H1 (cell line): Measurements from ENCODE around the gene VIPR1. TPM values are rescaled to one million over a fixed set of nuclear protein-coding genes. Genes with fewer than 3 reads are reported as not detected.

Experiments used
- CTCF ChIA-PET: fragments of 300-600 bp; sonication (Branson Sonifier 250); formaldehyde crosslinking; loops from one replicate; lab custom pipeline; 2021; ENCODE audit not compliant: partially characterized antibody; lab: Charles Lee
- POLR2A ChIA-PET: fragments of 300-600 bp; sonication (Branson Sonifier 250); formaldehyde crosslinking; loops from one replicate; lab custom pipeline; 2021; ENCODE audit warnings: inconsistent platforms; ENCODE audit not compliant: partially characterized antibody; lab: Charles Lee
- DNase-seq, 2 experiments: peaks; one replicate each; pipeline versions ENCODE4 v3.0.0 to v3.0.0-alpha.2; 2010 to 2022; ENCODE audit warnings: low spot score in 2 of 2, low read depth in 1 of 2, mixed read lengths in 1 of 2
- FAIRE-seq: peaks from 2 replicates; lab custom pipeline; 2011; peaks lifted over from hg19 to GRCh38; lab: Jason Lieb, UNC
- H2AFZ ChIP-seq: 2 replicates; pipeline ENCODE4 v1.8.1; 2012; ENCODE audit warnings: low read length, inconsistent platforms
- H2AK5ac ChIP-seq: 2 replicates; pipeline ENCODE4 v1.6.1; 2013; ENCODE audit warnings: low read depth, low read length
- H2BK120ac ChIP-seq: replicated peaks from 2 replicates; pipeline ENCODE3; 2013; ENCODE audit warnings: low read depth, low read length, inconsistent platforms
- H2BK12ac ChIP-seq: 2 replicates; pipeline ENCODE4 v1.6.1; 2013; ENCODE audit warnings: low read depth, low read length
- H2BK15ac ChIP-seq: 2 replicates; pipeline ENCODE4 v1.6.1; 2013; ENCODE audit warnings: low read length
- H2BK20ac ChIP-seq: 2 replicates; pipeline ENCODE4 v1.6.1; 2013; ENCODE audit warnings: low read length
- H2BK5ac ChIP-seq: 2 replicates; pipeline ENCODE4 v1.6.1; 2013; ENCODE audit warnings: low read depth, low read length
- H3K14ac ChIP-seq: 2 replicates; pipeline ENCODE4 v1.6.1; 2013; ENCODE audit warnings: inconsistent platforms; ENCODE audit not compliant: insufficient read length
- H3K18ac ChIP-seq: 2 replicates; pipeline ENCODE4 v1.6.1; 2013; ENCODE audit warnings: low read length; ENCODE audit errors: extremely low read depth
- H3K23ac ChIP-seq: 2 replicates; pipeline ENCODE4 v1.6.1; 2013; ENCODE audit warnings: inconsistent platforms; ENCODE audit not compliant: insufficient read length
- H3K23me2 ChIP-seq: 2 replicates; pipeline ENCODE4 v1.6.1; 2013; ENCODE audit warnings: low read depth, low read length
- H3K27ac ChIP-seq: 2 replicates; pipeline ENCODE4 v1.6.1; 2011; ENCODE audit warnings: low read depth, low read length, inconsistent platforms
- H3K27me3 ChIP-seq, 4 experiments: replicated peaks in 1 of 4; 1 replicate in 1 of 4; 2 replicates in 3 of 4; pipeline versions ENCODE4 v1.6.1 to v1.8.1; 2011 to 2013; ENCODE audit warnings: low read length in 3 of 4, mild to moderate bottlenecking in 3 of 4, inconsistent platforms in 2 of 4, mixed read lengths in 2 of 4, moderate library complexity in 1 of 4; ENCODE audit not compliant: control insufficient read depth in 3 of 4, insufficient read depth in 3 of 4; ENCODE audit errors: extremely low read depth in 1 of 4
- H3K36me3 ChIP-seq, 4 experiments: 2 replicates each; pipeline versions ENCODE4 v1.6.1 to v1.8.1; 2011 to 2013; ENCODE audit warnings: mild to moderate bottlenecking in 4 of 4, low read length in 3 of 4, moderate library complexity in 2 of 4, control low read depth in 1 of 4, inconsistent platforms in 1 of 4; ENCODE audit not compliant: insufficient read depth in 4 of 4, control insufficient read depth in 2 of 4
- H3K4ac ChIP-seq: replicated peaks from 2 replicates; pipeline ENCODE3; 2013; ENCODE audit warnings: low read length, low read depth, mixed read lengths, inconsistent platforms; ENCODE audit not compliant: insufficient read length
- H3K4me1 ChIP-seq, 4 experiments: replicated peaks in 1 of 4; 1 replicate in 1 of 4; 2 replicates in 3 of 4; pipeline versions ENCODE4 v1.6.1 to v1.8.1; 2011 to 2013; ENCODE audit warnings: low read length in 3 of 4, inconsistent platforms in 2 of 4, mixed read lengths in 1 of 4; ENCODE audit not compliant: insufficient read depth in 4 of 4, control insufficient read depth in 3 of 4
- H3K4me2 ChIP-seq, 2 experiments: 2 replicates each; pipeline versions ENCODE4 v1.6.1 to v1.8.1; 2011 to 2013; ENCODE audit warnings: low read depth in 2 of 2, low read length in 2 of 2, control low read depth in 1 of 2, inconsistent platforms in 1 of 2, mild to moderate bottlenecking in 1 of 2; ENCODE audit not compliant: insufficient read depth in 1 of 2
- H3K4me3 ChIP-seq, 4 experiments: fragments of 200-600, 300-600 bp in 1 of 4; sonication (generic), shearing (Covaris generic), sonication (Bioruptor Twin) in 1 of 4; 2 replicates each; pipeline versions ENCODE4 v1.5.1 to v1.8.1; 2011 to 2016; ENCODE audit warnings: low read length in 4 of 4, low read depth in 3 of 4, control low read depth in 2 of 4, inconsistent platforms in 2 of 4, mild to moderate bottlenecking in 2 of 4, mixed read lengths in 1 of 4, moderate library complexity in 1 of 4; ENCODE audit not compliant: insufficient read depth in 2 of 4; ENCODE audit errors: extremely low read depth in 1 of 4
- H3K56ac ChIP-seq: replicated peaks from 2 replicates; pipeline ENCODE3; 2013; ENCODE audit warnings: low read depth, mild to moderate bottlenecking, mixed read lengths, low read length, inconsistent platforms; ENCODE audit not compliant: insufficient read length
- H3K79me1 ChIP-seq: 2 replicates; pipeline ENCODE4 v1.6.1; 2013; ENCODE audit warnings: low read depth, low read length, control low read depth
- H3K79me2 ChIP-seq, 2 experiments: 2 replicates each; pipeline versions ENCODE4 v1.6.1 to v1.8.1; 2012 to 2013; ENCODE audit warnings: low read length in 2 of 2, mild to moderate bottlenecking in 2 of 2, inconsistent platforms in 1 of 2; ENCODE audit not compliant: insufficient read depth in 2 of 2, control insufficient read depth in 1 of 2
- H3K9ac ChIP-seq, 4 experiments: replicated peaks in 1 of 4; 1 replicate in 1 of 4; 2 replicates in 3 of 4; pipeline versions ENCODE4 v1.6.1 to v1.8.1; 2011 to 2013; ENCODE audit warnings: low read depth in 3 of 4, low read length in 3 of 4, control low read depth in 2 of 4, mild to moderate bottlenecking in 2 of 4, moderate library complexity in 2 of 4, inconsistent platforms in 1 of 4; ENCODE audit errors: extremely low read depth in 1 of 4
- H3K9me3 ChIP-seq, 2 experiments: 2 replicates each; pipeline versions ENCODE4 v1.6.1 to v1.8.1; 2012 to 2013; ENCODE audit warnings: mild to moderate bottlenecking in 2 of 2, moderate library complexity in 2 of 2, control low read depth in 1 of 2, inconsistent platforms in 1 of 2, low read depth in 1 of 2, low read length in 1 of 2, mixed read lengths in 1 of 2; ENCODE audit not compliant: insufficient read depth in 2 of 2
- H4K20me1 ChIP-seq, 2 experiments: replicated peaks in 1 of 2; 2 replicates each; pipeline versions ENCODE3 to v1.8.1; 2011 to 2013; ENCODE audit warnings: inconsistent platforms in 2 of 2, low read length in 2 of 2, mild to moderate bottlenecking in 1 of 2; ENCODE audit not compliant: insufficient read depth in 2 of 2, control insufficient read depth in 1 of 2
- H4K5ac ChIP-seq: 2 replicates; pipeline ENCODE4 v1.6.1; 2013; ENCODE audit warnings: low read length, low read depth, mixed read lengths, inconsistent platforms; ENCODE audit not compliant: insufficient read length
- H4K8ac ChIP-seq: 2 replicates; pipeline ENCODE4 v1.8.0; 2013; ENCODE audit warnings: mild to moderate bottlenecking, moderate library complexity, low read length, inconsistent platforms; ENCODE audit not compliant: insufficient read depth; ENCODE audit errors: extremely low read depth
- H4K91ac ChIP-seq: replicated peaks from 2 replicates; pipeline ENCODE3; 2013; ENCODE audit warnings: low read length, mixed read lengths, inconsistent platforms; ENCODE audit not compliant: insufficient read length
- BRCA1 ChIP-seq: IDR thresholded peaks from 2 replicates; pipeline ENCODE4 v1.6.1; 2012; ENCODE audit warnings: low read depth, low read length, improper control_type of control experiment
- CBX8 ChIP-seq: fragments of 300-800, 300-1000 bp; sonication (generic); IDR thresholded peaks from 2 replicates; pipeline ENCODE4 v1.7.1; 2016; ENCODE audit warnings: low read depth, low read length, borderline replicate concordance
- CTCF ChIP-seq, 3 experiments: IDR thresholded peaks; 1 replicate in 2 of 3; 2 replicates in 1 of 3; pipeline versions ENCODE4 v1.5.1 to v1.6.1; 2011; ENCODE audit warnings: low read length in 3 of 3, mild to moderate bottlenecking in 3 of 3, inconsistent platforms in 2 of 3, low read depth in 1 of 3, moderate library complexity in 1 of 3; ENCODE audit not compliant: insufficient read depth in 1 of 3; ENCODE audit errors: control extremely low read depth in 1 of 3
- EZH2 ChIP-seq: fragments of 200-600 bp; sonication (generic); IDR thresholded peaks from 2 replicates; pipeline ENCODE4 v1.7.1; 2012; ENCODE audit warnings: low read depth, mild to moderate bottlenecking, moderate library complexity, low read length, inconsistent platforms; ENCODE audit not compliant: severe bottlenecking
- GABPA ChIP-seq: IDR thresholded peaks from 2 replicates; pipeline ENCODE4 v1.6.1; 2011; ENCODE audit warnings: mild to moderate bottlenecking, low read length, moderate library complexity, borderline replicate concordance; ENCODE audit not compliant: insufficient read depth
- GTF2F1 ChIP-seq: IDR thresholded peaks from 2 replicates; pipeline ENCODE4 v1.6.1; 2012; ENCODE audit warnings: low read depth, low read length, improper control_type of control experiment, borderline replicate concordance
- NANOG ChIP-seq: IDR thresholded peaks from 2 replicates; pipeline ENCODE4 v1.6.1; 2011; ENCODE audit warnings: low read length, low read depth, mild to moderate bottlenecking, inconsistent platforms; ENCODE audit not compliant: insufficient read depth, poor library complexity, severe bottlenecking
- RNF2 ChIP-seq: fragments of 200-900, 300-1000 bp; sonication (generic); IDR thresholded peaks from 2 replicates; pipeline ENCODE4 v1.7.1; 2016; ENCODE audit warnings: borderline replicate concordance, low read depth, mild to moderate bottlenecking, antibody characterized with exemption, low read length; ENCODE audit not compliant: poor library complexity, severe bottlenecking; ENCODE audit errors: missing control alignments
- TCF12 ChIP-seq: IDR thresholded peaks from 2 replicates; pipeline ENCODE4 v1.6.1; 2011; ENCODE audit warnings: low read depth, mild to moderate bottlenecking, low read length
- TEAD4 ChIP-seq: IDR thresholded peaks from 2 replicates; pipeline ENCODE4 v1.6.1; 2012; ENCODE audit warnings: low read depth, low read length, inconsistent platforms, mixed read lengths
- WGBS, 2 experiments: shearing (Covaris generic) in 1 of 2; methylation state at CpG; one replicate each; pipeline versions ENCODE4 v1.1.6 to v1.1.7; 2013 to 2015; ENCODE audit warnings: low lambda C conversion rate in 2 of 2, mixed read lengths in 2 of 2, inconsistent platforms in 1 of 2, low coverage in 1 of 2, missing lambda C conversion rate in 1 of 2; ENCODE audit not compliant: insufficient replicate concordance in 2 of 2, insufficient coverage in 1 of 2, insufficient read length in 1 of 2; ENCODE audit errors: extremely low coverage in 1 of 2, missing lambda C conversion rate in 1 of 2; 5-methylcytosine and 5-hydroxymethylcytosine counted together
- polyA plus RNA-seq, 7 experiments: library from polyadenylated mRNA; depleted of rRNA in 3 of 7; stranded (reverse) in 5 of 7; unstranded in 2 of 7; fragments of >200 nt in 5 of 7; fragments of 200-250 nt in 2 of 7; gene quantifications; 1 replicate in 5 of 7; 2 replicates in 1 of 7; 4 replicates in 1 of 7; pipeline versions ENCODE4 v1.2.1 to v1.2.3, GENCODE V29; 2011 to 2013; ENCODE audit warnings: missing spikeins in 2 of 7, mixed read lengths in 2 of 7
- total RNA-seq: library from RNA; stranded (reverse); fragmentation: NEBNext Ultra II Directional; extraction: Animal tissue kit (Norgen Biotek cat#: 25700); gene quantifications from 2 replicates; pipeline ENCODE4 v1.2.1, GENCODE V29; 2021

Gene VIPR1
- total and polyA plus RNA-seq, 2 of the 8 experiments (the other 6 are each of a cell fraction or from before 2014, with no cell fraction given), result 7.8 to 10.1 TPM

GRCh38 chr3:42515976-42516375 lies 13.5 kb downstream of the VIPR1 start:
- Histone ChIP-seq H3K27ac (no peak overlapping the region), H3K9me3 (no peaks in the 10 kb centered on the region), H3K4ac (no peak overlapping the region), H2BK15ac (no peak overlapping the region), H2BK20ac (no peak overlapping the region), H2BK12ac (no peak overlapping the region), H2AK5ac (no peak overlapping the region; the same call in 1 of the 2 replicates), H3K14ac (no peak overlapping the region), H4K91ac (no peak overlapping the region), H2BK5ac (no peak overlapping the region), H4K5ac (no peak overlapping the region), H3K4me1 (no peaks in the 10 kb centered on the region), H2BK120ac (no peak overlapping the region), H3K18ac (no peak overlapping the region), H3K79me1 (no peaks in the 10 kb centered on the region), H2AFZ (no peak overlapping the region), H3K4me3 (no peak overlapping the region), H3K56ac (no peak overlapping the region), H3K79me2 (no peaks in the 10 kb centered on the region), H3K36me3 (no peaks in the 10 kb centered on the region; a peak in 1 of 8 replicates), H3K23me2 (no peaks in the 10 kb centered on the region; the same call in 1 of the 2 replicates), H3K9ac (peak overlapping the region in 1 of 4 experiments; percentile 30; a peak in 1 of 7 replicates), H3K4me2 (no peak overlapping the region), H3K23ac (no peak overlapping the region), H4K20me1 (no peaks in the 10 kb centered on the region), H3K27me3 (no peaks in the 10 kb centered on the region), H4K8ac (0 out of 2 replicates have a peak overlapping the region, but pooled peaks have one; percentile 35)
- ChIA-PET CTCF (interaction anchor here (1.2 to 23.3 kb wide), 3 partner anchors 9 to 27 kb away, joined by 3 to 458 read pairs (median 7); no protein-coding TSS in a partner anchor), POLR2A (interaction anchor here (1.2 kb wide), 1 partner anchor 18 kb away, joined by 3 read pairs; no protein-coding TSS in a partner anchor)
- FAIRE-seq (no peak), DNase-seq (no peak)
- WGBS, 2 experiments, result 98% methylated on average over 2 of the region's 2 CpGs; no CpG with 5 or more reads in 1 of the 2 experiments
- TF ChIP-seq TCF12 (no peak), NANOG (no peak), CBX8 (no peak), RNF2 (no peak), GABPA (no peak), BRCA1 (no peak), TEAD4 (no peak), EZH2 (no peak), GTF2F1 (no peak), CTCF (IDR thresholded peaks at IDR 0.05; ENCODE audit: control extremely low read depth in 1 of 3, insufficient read depth in 1 of 3, low read depth in 1 of 3, low read length in 3 of 3) (no peak)
